Activated CD4-positive, alpha-beta T cell treated with anti-CD3 and anti-CD28 coated beads, Interleukin-2, amount 50 U/mL, for 48 hours (primary cell): ENCODE data around the gene CHST8.
"Not testable (repeated sequence)": the region's sequence is repeated elsewhere in the genome, so short reads cannot be mapped to it uniquely, and the experiment has no call there.

ENCODE experiments used
- DNase-seq, 2 experiments: peaks; one replicate each; pipeline ENCODE4 v3.0.0-alpha.2; 2020

The CHST8 gene

GRCh38 chr19:33818411-33818810, 196.7 kb downstream of the CHST8 start:
- no peak for DNase-seq

GRCh38 chr19:33819078-33819477, 197.3 kb downstream of the CHST8 start:
- not testable (repeated sequence) for DNase-seq

GRCh38 chr19:33819506-33819879, 197.7 kb downstream of the CHST8 start:
- no peak for DNase-seq

- peak; percentile 80 to 82 for DNase-seq
These were observed 198.4 kb downstream of the CHST8 start for GRCh38 chr19:33819880-33820781.

- no peak for DNase-seq
These were observed 200.1 kb downstream of the CHST8 start for GRCh38 chr19:33821871-33822270.
